Adipocyte (in vitro differentiated cells): ENCODE measurements around the gene ATP8A1.

ENCODE experiments used
- DNase-seq: peaks from one replicate; pipeline ENCODE4 v3.0.0-alpha.2; 2015; ENCODE audit warnings: low read depth
- H3K27me3 ChIP-seq: replicated peaks from 2 replicates; pipeline ENCODE4 v1.7.0; 2013; ENCODE audit warnings: mild to moderate bottlenecking, low read length, moderate library complexity; ENCODE audit not compliant: control insufficient read depth, insufficient read depth
- H3K36me3 ChIP-seq: 2 replicates; pipeline ENCODE4 v1.7.0; 2013; ENCODE audit warnings: low read length, mild to moderate bottlenecking, moderate library complexity; ENCODE audit not compliant: control insufficient read depth, insufficient read depth, severe bottlenecking
- H3K4me1 ChIP-seq: 2 replicates; pipeline ENCODE4 v1.7.0; 2013; ENCODE audit warnings: mild to moderate bottlenecking, low read length, moderate library complexity; ENCODE audit not compliant: control insufficient read depth, insufficient read depth
- H3K4me3 ChIP-seq: 2 replicates; pipeline ENCODE4 v1.7.0; 2013; ENCODE audit warnings: mild to moderate bottlenecking, low read length, moderate library complexity
- H3K9ac ChIP-seq: 2 replicates; pipeline ENCODE4 v1.7.0; 2013; ENCODE audit warnings: mild to moderate bottlenecking, low read length, moderate library complexity
- H3K9me3 ChIP-seq: 2 replicates; pipeline ENCODE4 v1.7.0; 2013; ENCODE audit warnings: mild to moderate bottlenecking, low read length, moderate library complexity; ENCODE audit not compliant: control insufficient read depth

Gene ATP8A1

DNA sequence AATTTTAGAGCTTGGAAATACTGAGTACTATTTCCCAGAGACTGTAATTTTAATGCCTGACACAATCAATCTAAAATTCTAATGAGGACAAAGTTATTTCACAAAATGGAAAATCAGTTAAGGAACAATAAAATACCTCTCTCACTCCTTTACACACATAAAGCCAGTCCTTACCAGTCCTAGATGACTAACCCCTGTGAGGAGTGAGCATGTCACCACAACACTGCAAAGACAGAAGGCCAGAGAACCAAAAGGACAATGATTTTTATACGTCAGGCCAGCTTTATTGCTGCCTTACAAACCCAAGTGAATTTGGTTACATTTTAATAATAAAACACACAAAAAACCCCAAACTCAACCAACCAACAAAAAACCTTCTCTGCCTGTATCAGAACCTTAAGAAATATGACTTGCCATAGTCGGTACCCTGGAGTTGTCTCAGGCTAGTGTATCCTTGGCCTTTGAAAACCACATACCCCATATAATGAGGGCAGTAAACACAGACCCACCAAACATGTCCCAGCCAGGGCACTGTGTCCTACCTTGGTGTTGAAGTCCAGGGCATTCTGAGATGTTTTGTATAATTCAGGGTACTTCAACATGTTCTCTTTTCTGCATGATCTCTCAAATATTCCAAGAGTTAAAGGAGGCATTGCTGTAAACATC lies 202.0 kb downstream of the ATP8A1 start:
- no peak overlapping the region for H3K9ac ChIP-seq
- DNase-seq = no peak
- H3K9me3 ChIP-seq = no peaks in the 10 kb centered on the region
- no peaks in the 10 kb centered on the region for H3K27me3 ChIP-seq
- H3K36me3 ChIP-seq = no peaks in the 10 kb centered on the region
- no peak overlapping the region for H3K4me3 ChIP-seq
- H3K4me1 ChIP-seq = no peaks in the 10 kb centered on the region

DNA sequence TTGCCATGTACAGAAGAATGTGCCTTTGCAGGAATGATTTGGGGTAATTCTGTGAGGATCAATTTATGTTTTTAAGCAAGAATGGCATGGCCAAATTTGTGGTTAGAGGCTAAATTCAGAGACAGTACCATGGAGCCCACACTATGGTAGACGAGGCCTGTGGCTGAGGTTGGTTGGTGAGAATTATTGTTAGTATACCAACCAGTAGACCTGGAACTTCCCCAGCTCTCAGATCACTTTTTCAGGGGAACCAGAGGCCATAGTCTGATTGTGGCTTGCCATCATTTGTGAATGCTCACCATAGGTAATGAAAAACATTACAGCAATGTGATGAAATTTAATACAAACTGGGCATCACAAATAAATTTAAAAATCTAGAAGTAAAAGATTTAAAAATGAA lies 203.3 kb downstream of the ATP8A1 start:
- Histone ChIP-seq H3K4me3 (no peak overlapping the region), H3K9me3 (no peaks in the 10 kb centered on the region), H3K27me3 (no peaks in the 10 kb centered on the region), H3K4me1 (no peaks in the 10 kb centered on the region), H3K9ac (no peak overlapping the region), H3K36me3 (no peaks in the 10 kb centered on the region)
- DNase-seq = no peak

DNA sequence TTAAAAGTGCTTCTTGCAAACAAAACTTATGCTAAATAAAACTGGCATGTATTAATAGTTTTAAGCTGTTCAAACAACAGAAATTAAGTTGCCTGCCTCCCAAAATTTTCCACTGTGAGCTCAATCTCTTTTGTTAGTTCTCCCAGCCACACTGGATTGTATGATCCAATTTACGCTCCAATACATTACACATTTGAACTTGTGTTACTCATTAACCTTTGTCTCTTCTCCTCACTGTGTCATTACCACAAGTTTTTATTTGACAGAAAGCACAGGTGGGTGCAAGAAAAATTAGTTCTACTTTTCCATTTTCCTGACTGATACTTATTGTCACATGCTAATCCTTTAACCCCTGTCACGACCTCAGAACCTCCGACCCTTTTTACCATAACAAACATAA lies 204.1 kb downstream of the ATP8A1 start:
- no peak overlapping the region for H3K4me3 ChIP-seq
- H3K9ac ChIP-seq = no peak overlapping the region
- no peaks in the 10 kb centered on the region for H3K4me1 ChIP-seq
- no peak for DNase-seq
- no peaks in the 10 kb centered on the region for H3K27me3 ChIP-seq
- no peaks in the 10 kb centered on the region for H3K9me3 ChIP-seq
- no peaks in the 10 kb centered on the region for H3K36me3 ChIP-seq

DNA sequence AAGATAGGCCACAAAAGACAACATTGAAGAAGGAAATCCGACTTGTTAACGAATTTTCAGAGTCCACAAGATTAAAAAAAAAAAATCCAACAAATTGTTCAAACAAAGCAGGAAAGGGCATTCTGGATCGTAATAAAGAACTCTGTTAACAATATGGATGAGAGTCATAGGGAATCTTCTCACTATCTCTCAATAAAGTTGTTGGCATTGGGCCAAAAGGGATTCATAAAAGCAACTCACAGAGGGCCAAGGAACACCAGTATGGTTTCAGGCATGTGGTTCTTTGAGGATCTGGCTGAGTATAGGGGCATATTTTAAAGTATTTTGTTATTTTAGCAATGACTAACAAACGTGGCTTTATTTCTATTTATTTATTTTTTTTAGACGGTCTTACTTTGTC lies 210.1 kb downstream of the ATP8A1 start:
- Histone ChIP-seq H3K9ac (no peak overlapping the region), H3K9me3 (no peaks in the 10 kb centered on the region), H3K4me3 (no peak overlapping the region), H3K36me3 (no peaks in the 10 kb centered on the region), H3K27me3 (no peaks in the 10 kb centered on the region), H3K4me1 (no peaks in the 10 kb centered on the region)
- no peak for DNase-seq

DNA sequence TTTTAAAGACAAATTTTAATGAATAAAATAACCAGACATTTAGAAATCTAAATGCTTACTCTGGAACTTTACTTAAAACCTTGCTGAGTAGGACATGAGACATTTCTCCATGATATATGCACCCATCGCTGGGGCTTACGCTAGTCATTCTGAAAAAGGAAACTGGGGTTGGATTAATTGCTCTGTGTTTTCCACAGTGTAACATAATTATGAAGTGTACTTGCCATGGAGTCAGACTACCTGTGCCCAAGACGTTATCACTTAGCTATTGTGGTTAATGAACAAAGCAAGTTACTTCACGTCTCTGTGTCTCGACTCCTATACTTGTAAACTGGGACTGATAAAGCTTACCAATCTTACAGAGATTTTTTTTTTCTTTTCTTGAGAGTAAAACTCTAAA lies 211.9 kb downstream of the ATP8A1 start:
- no peaks in the 10 kb centered on the region for H3K4me1 ChIP-seq
- H3K9ac ChIP-seq = no peak overlapping the region
- H3K4me3 ChIP-seq = no peak overlapping the region
- no peaks in the 10 kb centered on the region for H3K27me3 ChIP-seq
- no peak for DNase-seq
- H3K36me3 ChIP-seq = no peaks in the 10 kb centered on the region
- no peaks in the 10 kb centered on the region for H3K9me3 ChIP-seq

- H3K4me1 ChIP-seq = no peaks in the 10 kb centered on the region
- H3K4me3 ChIP-seq = no peak overlapping the region
- no peaks in the 10 kb centered on the region for H3K9me3 ChIP-seq
- DNase-seq = no peak
- no peaks in the 10 kb centered on the region for H3K36me3 ChIP-seq
- no peaks in the 10 kb centered on the region for H3K27me3 ChIP-seq
- no peak overlapping the region for H3K9ac ChIP-seq
These were observed 214.3 kb downstream of the ATP8A1 start for GRCh38 chr4:42442601-42443000.

- no peak overlapping the region for H3K4me3 ChIP-seq
- no peaks in the 10 kb centered on the region for H3K9me3 ChIP-seq
- no peak for DNase-seq
These were observed 216.8 kb downstream of the ATP8A1 start for GRCh38 chr4:42440083-42440482.

DNA sequence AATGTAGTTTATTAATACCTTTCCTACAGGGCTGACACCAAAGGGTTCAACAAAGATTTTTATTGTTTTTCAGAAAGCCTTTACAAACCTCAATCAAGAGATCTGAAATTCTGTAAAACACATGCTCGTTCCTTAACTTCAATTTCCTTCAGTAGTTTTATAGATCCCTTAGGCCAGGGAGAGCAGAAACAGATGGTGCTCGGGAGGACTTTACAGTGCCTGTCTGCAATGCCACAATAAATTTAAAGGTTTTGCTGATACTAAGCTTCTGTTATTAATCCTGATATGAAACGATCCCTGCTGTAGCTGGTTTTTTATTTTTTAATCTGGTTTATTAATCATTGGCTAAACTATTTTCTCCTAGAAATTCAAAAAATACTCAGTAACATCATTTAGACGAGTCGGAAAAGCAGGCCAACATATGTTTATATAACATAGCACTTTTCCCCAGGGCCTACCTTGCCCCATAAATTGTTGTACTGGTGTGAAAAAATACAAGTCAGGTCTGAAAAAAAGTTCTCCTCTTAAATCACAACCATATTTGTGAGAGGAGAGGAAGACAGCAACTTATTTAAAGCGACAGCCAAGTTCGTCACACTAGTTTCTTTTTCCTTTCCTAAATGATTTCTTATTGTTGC lies 219.9 kb downstream of the ATP8A1 start:
- Histone ChIP-seq H3K4me1 (no peaks in the 10 kb centered on the region), H3K4me3 (no peak overlapping the region), H3K9me3 (no peaks in the 10 kb centered on the region), H3K9ac (no peak overlapping the region), H3K36me3 (no peaks in the 10 kb centered on the region), H3K27me3 (no peaks in the 10 kb centered on the region)
- no peak for DNase-seq

More at GRCh38 chr4:42440083-42440482, 216.8 kb downstream of the ATP8A1 start:
- Histone ChIP-seq H3K4me1 (no peaks in the 10 kb centered on the region), H3K9ac (no peak overlapping the region), H3K36me3 (no peaks in the 10 kb centered on the region), H3K27me3 (no peaks in the 10 kb centered on the region)

- H3K27me3 ChIP-seq = no peaks in the 10 kb centered on the region
- DNase-seq = no peak
- no peak overlapping the region for H3K9ac ChIP-seq
- H3K4me3 ChIP-seq = no peak overlapping the region
- no peaks in the 10 kb centered on the region for H3K9me3 ChIP-seq
- no peaks in the 10 kb centered on the region for H3K4me1 ChIP-seq
- no peaks in the 10 kb centered on the region for H3K36me3 ChIP-seq
These were observed 228.9 kb downstream of the ATP8A1 start for GRCh38 chr4:42428036-42428435.

- H3K9me3 ChIP-seq = no peaks in the 10 kb centered on the region
- H3K27me3 ChIP-seq = no peaks in the 10 kb centered on the region
- no peaks in the 10 kb centered on the region for H3K4me1 ChIP-seq
- no peak for DNase-seq
- no peak overlapping the region for H3K9ac ChIP-seq
- H3K36me3 ChIP-seq = no peaks in the 10 kb centered on the region
- no peak overlapping the region for H3K4me3 ChIP-seq
These were observed 231.5 kb downstream of the ATP8A1 start for GRCh38 chr4:42425146-42426065.

GRCh38 chr4:42420140-42420539 lies 236.8 kb downstream of the ATP8A1 start:
- no peak overlapping the region for H3K4me3 ChIP-seq
- no peak for DNase-seq
- H3K9me3 ChIP-seq = no peaks in the 10 kb centered on the region
- no peaks in the 10 kb centered on the region for H3K4me1 ChIP-seq
- H3K36me3 ChIP-seq = no peaks in the 10 kb centered on the region
- H3K9ac ChIP-seq = no peak overlapping the region
- no peaks in the 10 kb centered on the region for H3K27me3 ChIP-seq
